ENCODE results near the gene METTL2B. TPM values are rescaled to one million over a fixed set of nuclear protein-coding genes. Genes with fewer than 3 reads are reported as not detected.

Gene METTL2B
- total RNA-seq, 1 donor from 2014 or later = 36.9 TPM

DNA sequence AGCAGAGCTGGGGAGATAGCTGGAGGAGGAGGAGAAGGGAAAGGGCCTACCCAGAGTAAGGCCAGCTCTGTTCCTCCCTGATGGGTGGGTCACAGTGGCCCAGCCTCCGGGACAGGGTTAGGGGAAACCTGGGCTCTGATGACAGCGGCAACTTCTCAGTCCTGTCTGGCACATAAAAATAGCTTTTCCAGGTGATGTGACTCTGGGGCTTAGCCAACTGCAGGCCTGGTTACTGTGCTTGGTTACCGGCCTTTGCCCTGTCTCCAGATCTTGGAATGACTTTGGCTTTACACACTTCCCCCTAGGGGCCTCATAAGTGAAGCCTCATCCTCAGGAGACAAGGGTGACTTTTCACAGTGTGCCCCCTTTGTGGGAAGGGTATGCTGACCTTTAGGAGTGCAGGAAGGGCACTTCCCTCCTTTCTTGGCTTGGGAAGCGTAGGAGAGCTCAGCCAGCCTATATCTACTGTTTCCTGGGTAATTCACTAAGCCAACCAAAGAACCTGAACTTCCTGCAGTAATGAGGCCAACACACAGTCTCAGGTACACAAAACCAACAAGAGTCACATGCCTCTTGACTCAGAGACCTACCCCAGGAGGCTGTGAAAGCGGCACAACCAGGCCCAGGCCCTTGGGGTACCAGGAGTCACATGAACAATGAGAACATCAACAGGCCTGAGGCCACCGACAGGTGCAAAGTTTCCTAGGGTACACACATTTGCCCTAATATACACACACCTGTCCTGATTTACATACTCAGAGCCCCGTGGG, 32.5 kb upstream of the METTL2B start:
- no peaks in the 10 kb centered on the region for H3K36me3 Mint-ChIP-seq (ENCODE audit: insufficient read depth)
- peaks cover 6% of the 10 kb centered on the region for H3K4me1 Mint-ChIP-seq (ENCODE audit: low read depth)
- DNase-seq (ENCODE audit: low spot score, unreplicated experiment) = no peak
- H3K9me3 Mint-ChIP-seq (ENCODE audit: low read depth) = no peaks in the 10 kb centered on the region
- no peak overlapping the region for H3K4me3 Mint-ChIP-seq (ENCODE audit: low read depth)
- TF ChIP-seq, protein P1, sequence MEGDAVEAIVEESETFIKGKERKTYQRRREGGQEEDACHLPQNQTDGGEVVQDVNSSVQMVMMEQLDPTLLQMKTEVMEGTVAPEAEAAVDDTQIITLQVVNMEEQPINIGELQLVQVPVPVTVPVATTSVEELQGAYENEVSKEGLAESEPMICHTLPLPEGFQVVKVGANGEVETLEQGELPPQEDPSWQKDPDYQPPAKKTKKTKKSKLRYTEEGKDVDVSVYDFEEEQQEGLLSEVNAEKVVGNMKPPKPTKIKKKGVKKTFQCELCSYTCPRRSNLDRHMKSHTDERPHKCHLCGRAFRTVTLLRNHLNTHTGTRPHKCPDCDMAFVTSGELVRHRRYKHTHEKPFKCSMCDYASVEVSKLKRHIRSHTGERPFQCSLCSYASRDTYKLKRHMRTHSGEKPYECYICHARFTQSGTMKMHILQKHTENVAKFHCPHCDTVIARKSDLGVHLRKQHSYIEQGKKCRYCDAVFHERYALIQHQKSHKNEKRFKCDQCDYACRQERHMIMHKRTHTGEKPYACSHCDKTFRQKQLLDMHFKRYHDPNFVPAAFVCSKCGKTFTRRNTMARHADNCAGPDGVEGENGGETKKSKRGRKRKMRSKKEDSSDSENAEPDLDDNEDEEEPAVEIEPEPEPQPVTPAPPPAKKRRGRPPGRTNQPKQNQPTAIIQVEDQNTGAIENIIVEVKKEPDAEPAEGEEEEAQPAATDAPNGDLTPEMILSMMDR (IDR thresholded peaks at IDR 0.05; ENCODE audit: unreplicated experiment) = no peak
- peaks cover 5% of the 10 kb centered on the region for H3K27me3 Mint-ChIP-seq
- H3K27ac Mint-ChIP-seq = no peak overlapping the region

DNA sequence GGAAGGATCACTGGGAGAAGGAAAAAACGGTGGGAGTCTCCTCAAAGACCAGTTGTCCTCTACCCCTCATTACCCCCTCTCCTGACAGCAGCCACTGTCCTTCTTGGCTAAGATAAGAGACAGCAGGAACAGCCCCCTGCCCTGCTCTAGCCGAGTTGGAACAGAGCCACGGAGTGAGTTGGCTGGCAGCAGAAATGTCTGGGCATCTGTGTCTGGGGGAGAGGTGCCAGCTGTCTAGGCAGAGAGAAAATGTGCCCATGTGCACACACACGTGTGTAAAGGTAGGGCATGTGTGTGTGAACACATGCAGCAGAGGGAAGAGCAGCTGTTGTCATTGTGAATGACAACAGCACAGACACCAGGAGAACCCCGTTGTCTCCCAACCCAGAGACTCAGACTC, 30.2 kb upstream of the METTL2B start:
- H3K27ac Mint-ChIP-seq = no peak overlapping the region
- H3K4me1 Mint-ChIP-seq (ENCODE audit: low read depth) = peaks cover 6% of the 10 kb centered on the region
- no peak overlapping the region for H3K4me3 Mint-ChIP-seq (ENCODE audit: low read depth)
- no peak for DNase-seq (ENCODE audit: low spot score, unreplicated experiment)
- H3K9me3 Mint-ChIP-seq (ENCODE audit: low read depth) = no peaks in the 10 kb centered on the region
- no peaks in the 10 kb centered on the region for H3K36me3 Mint-ChIP-seq (ENCODE audit: insufficient read depth)
- peaks cover 10% of the 10 kb centered on the region for H3K27me3 Mint-ChIP-seq
- TF ChIP-seq, protein P1 (IDR thresholded peaks at IDR 0.05; ENCODE audit: unreplicated experiment) = no peak

DNA sequence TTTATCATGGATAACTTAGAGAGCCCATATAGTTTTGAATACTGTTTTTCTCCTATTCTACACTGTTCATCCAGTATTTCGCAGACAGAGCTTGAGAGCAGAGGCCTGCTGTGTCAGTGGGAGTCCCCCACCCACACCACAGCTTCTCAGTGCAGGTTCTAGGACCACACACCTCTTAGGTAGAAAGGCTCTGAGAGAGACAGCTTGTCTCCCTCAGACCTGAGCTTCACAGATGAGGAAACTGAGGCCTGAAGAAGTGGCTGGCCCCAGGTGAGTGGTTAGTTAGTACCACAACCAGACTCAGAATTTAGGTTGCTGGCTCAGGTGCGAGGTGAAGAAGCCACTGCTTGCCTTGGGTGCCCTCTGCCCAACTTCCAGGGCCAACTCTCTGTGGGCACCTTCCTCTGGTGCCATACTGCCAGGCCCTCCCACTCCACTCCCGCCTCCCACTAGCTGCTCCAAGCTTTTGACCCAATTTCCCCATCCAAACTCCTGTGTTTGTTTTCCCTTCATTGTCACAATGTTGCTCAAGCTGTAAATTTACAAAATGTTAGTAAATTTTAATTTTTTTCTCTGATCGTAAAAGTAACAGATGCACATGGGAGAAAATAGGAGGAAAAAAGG, 28.5 kb upstream of the METTL2B start:
- no peak overlapping the region for H3K4me3 Mint-ChIP-seq (ENCODE audit: low read depth)
- H3K4me1 Mint-ChIP-seq (ENCODE audit: low read depth) = peaks cover 12% of the 10 kb centered on the region
- no peaks in the 10 kb centered on the region for H3K36me3 Mint-ChIP-seq (ENCODE audit: insufficient read depth)
- H3K27me3 Mint-ChIP-seq = peaks cover 14% of the 10 kb centered on the region
- H3K9me3 Mint-ChIP-seq (ENCODE audit: low read depth) = no peaks in the 10 kb centered on the region
- TF ChIP-seq, protein P1 (IDR thresholded peaks at IDR 0.05; ENCODE audit: unreplicated experiment) = no peak
- no peak for DNase-seq (ENCODE audit: low spot score, unreplicated experiment)
- H3K27ac Mint-ChIP-seq = no peak overlapping the region

DNA sequence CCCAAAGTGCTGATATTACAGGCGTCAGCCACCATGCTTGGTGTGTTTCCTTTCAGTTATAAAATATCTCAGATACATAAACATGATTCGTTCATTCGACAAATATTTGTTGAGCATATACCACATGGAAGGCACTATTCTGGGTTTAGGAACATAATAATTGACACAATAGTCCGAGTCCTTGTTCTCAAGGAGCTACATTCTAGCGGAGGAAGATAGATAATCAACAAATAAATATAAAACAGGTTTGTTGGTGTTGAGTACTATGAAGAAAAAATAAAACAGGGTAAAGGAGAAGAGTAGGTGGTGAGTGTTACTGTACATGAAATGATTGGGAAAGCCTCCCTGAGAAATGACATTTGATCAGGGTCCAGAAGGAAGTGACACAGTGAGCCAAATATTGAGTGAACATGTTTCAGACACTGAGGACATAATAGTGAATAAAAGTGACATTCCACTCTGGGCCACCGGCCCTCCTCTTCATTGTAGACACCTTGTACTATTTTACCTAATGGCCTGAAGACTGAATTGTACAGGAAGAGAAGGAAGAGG, 27.7 kb upstream of the METTL2B start:
- Mint-ChIP-seq H3K36me3 (ENCODE audit: insufficient read depth) (no peaks in the 10 kb centered on the region), H3K4me1 (ENCODE audit: low read depth) (peaks cover 15% of the 10 kb centered on the region), H3K27me3 (peaks cover 14% of the 10 kb centered on the region), H3K4me3 (ENCODE audit: low read depth) (no peak overlapping the region), H3K9me3 (ENCODE audit: low read depth) (no peaks in the 10 kb centered on the region), H3K27ac (no peak overlapping the region)
- TF ChIP-seq, protein P1 (IDR thresholded peaks at IDR 0.05; ENCODE audit: unreplicated experiment) = no peak
- no peak for DNase-seq (ENCODE audit: low spot score, unreplicated experiment)

DNA sequence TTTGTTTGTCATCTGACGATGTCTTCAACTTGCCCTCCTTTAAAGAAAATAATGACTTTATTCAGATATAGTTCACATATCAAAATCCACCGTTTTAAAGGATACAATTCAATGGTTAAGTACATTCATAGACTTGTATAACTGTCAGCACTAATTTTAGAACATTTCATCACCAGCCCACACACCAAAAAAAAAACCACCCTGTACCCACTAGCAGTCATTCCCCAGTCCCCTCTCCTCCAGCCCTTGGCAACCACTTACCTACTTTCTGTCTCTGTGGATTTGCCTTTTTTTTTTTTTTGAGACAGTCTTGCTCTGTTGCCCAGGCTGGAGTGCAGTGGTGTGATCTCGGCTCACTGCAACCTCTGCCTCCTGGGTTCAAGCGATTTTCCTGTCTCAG, 26.1 kb upstream of the METTL2B start:
- TF ChIP-seq, protein P1 (IDR thresholded peaks at IDR 0.05; ENCODE audit: unreplicated experiment) = no peak
- H3K4me1 Mint-ChIP-seq (ENCODE audit: low read depth) = peaks cover 21% of the 10 kb centered on the region
- no peaks in the 10 kb centered on the region for H3K36me3 Mint-ChIP-seq (ENCODE audit: insufficient read depth)
- no peak for DNase-seq (ENCODE audit: low spot score, unreplicated experiment)
- peaks cover 14% of the 10 kb centered on the region for H3K27me3 Mint-ChIP-seq
- no peak overlapping the region for H3K4me3 Mint-ChIP-seq (ENCODE audit: low read depth)
- no peaks in the 10 kb centered on the region for H3K9me3 Mint-ChIP-seq (ENCODE audit: low read depth)
- no peak overlapping the region for H3K27ac Mint-ChIP-seq
